GM21515 (cell line): ENCODE data around the gene RBM14.
A peak's percentile ranks its signal among the peaks of the same experiment; 100 is the strongest.
"Not testable (repeated sequence)": the region's sequence is repeated elsewhere in the genome, so short reads cannot be mapped to it uniquely, and the experiment has no call there.

Source experiments
- ATAC-seq: cut with Tn5 transposase; IDR thresholded peaks from one replicate; pipeline ENCODE4 v1.9.1; 2021; ENCODE audit not compliant: unreplicated experiment

The RBM14 gene

GRCh38 chr11:66616379-66617154, at the start of gene RBM14:
Gene RBM14 (plus strand): TSS chr11:66616630. CDS start chr11:66616721, 91 bp downstream.
- peak; percentile 86 for ATAC-seq

- ATAC-seq = no peak
Measured at GRCh38 chr11:66567787-66568123, 48.7 kb upstream of the RBM14 start.

GRCh38 chr11:66568124-66568916, 48.1 kb upstream of the RBM14 start, which contains the start of gene CTSF:
Gene CTSF (minus strand): TSS chr11:66568606. CDS start chr11:66568486, 120 bp downstream.
- no peak for ATAC-seq

GRCh38 chr11:66569076-66569475, 47.4 kb upstream of the RBM14 start:
- ATAC-seq = no peak

GRCh38 chr11:66570079-66570849, 46.2 kb upstream of the RBM14 start:
- ATAC-seq = no peak

- no peak for ATAC-seq
Measured at GRCh38 chr11:66570850-66571180, 45.6 kb upstream of the RBM14 start.

GRCh38 chr11:66579017-66579606, 37.3 kb upstream of the RBM14 start:
- ATAC-seq = no peak

GRCh38 chr11:66580803-66581202, 35.6 kb upstream of the RBM14 start:
- no peak for ATAC-seq

- no peak for ATAC-seq
Measured at GRCh38 chr11:66581261-66581660, 35.2 kb upstream of the RBM14 start.

GRCh38 chr11:66582565-66583147, 33.8 kb upstream of the RBM14 start:
- ATAC-seq = not testable (repeated sequence)

GRCh38 chr11:66585447-66585846, 31.0 kb upstream of the RBM14 start:
- ATAC-seq = not testable (repeated sequence)

GRCh38 chr11:66586136-66586535, 30.3 kb upstream of the RBM14 start:
- ATAC-seq = no peak

- not testable (repeated sequence) for ATAC-seq
Measured at GRCh38 chr11:66589315-66589714, 27.1 kb upstream of the RBM14 start.

GRCh38 chr11:66589996-66590675, 26.3 kb upstream of the RBM14 start:
- ATAC-seq = no peak

GRCh38 chr11:66591175-66591574, 25.3 kb upstream of the RBM14 start:
- no peak for ATAC-seq

- ATAC-seq = peak; percentile 93
Measured at GRCh38 chr11:66592457-66593302, 23.8 kb upstream of the RBM14 start, which contains the start of the genes CCDC87 and CCS. Gene CCDC87 (minus strand): TSS chr11:66593063. CDS start chr11:66593015, 48 bp downstream. Gene CCS (plus strand): TSS chr11:66593185. CDS start chr11:66593262, 77 bp downstream.

GRCh38 chr11:66593303-66593635, 23.2 kb upstream of the RBM14 start:
- ATAC-seq = peak; percentile 22

GRCh38 chr11:66593650-66594049, 22.8 kb upstream of the RBM14 start:
- no peak for ATAC-seq

- ATAC-seq = no peak
Measured at GRCh38 chr11:66595245-66595904, 21.1 kb upstream of the RBM14 start.
